GM18867 (cell line): Measurements from ENCODE around the gene SH3TC1.
A peak's percentile ranks its signal among the peaks of the same experiment; 100 is the strongest.

Source experiments
- ATAC-seq: cut with Tn5 transposase; IDR thresholded peaks from one replicate; pipeline ENCODE4 v1.9.1; 2021; ENCODE audit warnings: mild to moderate bottlenecking, moderate library complexity; ENCODE audit not compliant: unreplicated experiment

SH3TC1 gene

GRCh38 chr4:8241211-8241779 lies 42.2 kb downstream of the SH3TC1 start:
- ATAC-seq: no peak

GRCh38 chr4:8241895-8242696 lies 43.0 kb downstream of the SH3TC1 start:
- peak; percentile 72 for ATAC-seq

DNA sequence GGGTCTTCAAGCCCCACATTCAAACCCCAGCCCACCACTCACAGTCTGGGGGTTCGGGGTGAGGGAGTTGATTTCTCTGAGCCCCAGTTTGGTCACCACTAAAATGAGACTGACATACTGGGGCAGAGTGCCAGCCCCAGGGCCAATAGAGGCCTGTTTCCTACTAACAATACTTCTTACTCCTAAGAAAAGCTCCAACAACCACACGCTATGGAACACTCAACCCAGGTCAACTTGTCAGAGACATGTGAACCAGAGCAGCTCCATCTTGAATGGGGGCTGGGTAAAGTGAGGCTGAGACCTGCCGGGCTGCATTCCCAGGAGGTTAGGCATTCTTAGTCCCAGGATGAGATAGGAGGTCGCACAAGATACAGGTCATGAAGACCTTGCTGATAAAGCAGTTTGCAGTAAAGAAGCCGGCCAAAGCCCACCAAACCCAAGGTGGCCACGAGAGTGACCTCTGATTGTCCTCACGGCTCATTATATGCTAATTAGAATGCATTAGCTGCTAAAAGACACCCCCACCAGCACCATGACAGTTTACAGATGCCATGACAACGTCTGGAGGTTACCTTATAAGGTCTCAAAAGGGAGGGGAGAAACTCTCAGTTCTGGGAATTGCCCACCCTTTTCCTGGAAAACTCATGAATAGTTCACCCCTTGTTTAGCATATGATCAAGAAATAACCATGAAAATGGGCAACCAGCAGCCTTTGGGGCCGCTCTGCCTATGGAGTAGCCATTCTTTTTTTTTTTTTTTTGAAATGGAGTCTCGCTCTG lies 43.9 kb downstream of the SH3TC1 start:
- no peak for ATAC-seq

GRCh38 chr4:8244001-8244757 lies 45.1 kb downstream of the SH3TC1 start:
- no peak for ATAC-seq

DNA sequence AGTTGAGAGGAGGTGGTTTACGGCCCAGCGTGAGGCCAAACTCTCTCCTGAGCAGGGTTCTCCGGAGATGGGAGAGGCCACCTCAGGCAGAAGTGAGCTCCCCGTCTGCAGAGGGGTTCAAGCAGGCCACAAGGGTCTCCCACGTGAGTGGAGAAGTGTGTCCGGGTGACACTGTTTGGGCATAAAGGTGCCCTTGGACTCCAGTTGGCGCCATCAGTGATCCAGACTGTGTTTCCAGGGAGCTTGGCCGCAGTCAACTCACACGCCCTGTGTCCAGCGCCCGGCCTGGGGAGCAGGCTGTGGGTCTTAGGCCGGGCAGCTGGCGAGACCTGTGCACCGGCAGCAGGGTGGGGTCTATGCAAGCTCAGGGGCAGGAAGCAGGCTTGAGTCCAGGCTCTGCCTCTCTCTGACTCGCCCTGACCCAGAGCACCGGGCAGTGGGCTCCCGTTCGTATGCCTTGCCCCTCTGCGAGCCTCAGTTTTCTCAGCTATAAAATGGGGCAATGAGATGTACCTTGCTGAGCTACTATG lies 45.9 kb downstream of the SH3TC1 start:
- no peak for ATAC-seq

- no peak for ATAC-seq
These were observed 47.1 kb downstream of the SH3TC1 start for GRCh38 chr4:8245884-8246833.

DNA sequence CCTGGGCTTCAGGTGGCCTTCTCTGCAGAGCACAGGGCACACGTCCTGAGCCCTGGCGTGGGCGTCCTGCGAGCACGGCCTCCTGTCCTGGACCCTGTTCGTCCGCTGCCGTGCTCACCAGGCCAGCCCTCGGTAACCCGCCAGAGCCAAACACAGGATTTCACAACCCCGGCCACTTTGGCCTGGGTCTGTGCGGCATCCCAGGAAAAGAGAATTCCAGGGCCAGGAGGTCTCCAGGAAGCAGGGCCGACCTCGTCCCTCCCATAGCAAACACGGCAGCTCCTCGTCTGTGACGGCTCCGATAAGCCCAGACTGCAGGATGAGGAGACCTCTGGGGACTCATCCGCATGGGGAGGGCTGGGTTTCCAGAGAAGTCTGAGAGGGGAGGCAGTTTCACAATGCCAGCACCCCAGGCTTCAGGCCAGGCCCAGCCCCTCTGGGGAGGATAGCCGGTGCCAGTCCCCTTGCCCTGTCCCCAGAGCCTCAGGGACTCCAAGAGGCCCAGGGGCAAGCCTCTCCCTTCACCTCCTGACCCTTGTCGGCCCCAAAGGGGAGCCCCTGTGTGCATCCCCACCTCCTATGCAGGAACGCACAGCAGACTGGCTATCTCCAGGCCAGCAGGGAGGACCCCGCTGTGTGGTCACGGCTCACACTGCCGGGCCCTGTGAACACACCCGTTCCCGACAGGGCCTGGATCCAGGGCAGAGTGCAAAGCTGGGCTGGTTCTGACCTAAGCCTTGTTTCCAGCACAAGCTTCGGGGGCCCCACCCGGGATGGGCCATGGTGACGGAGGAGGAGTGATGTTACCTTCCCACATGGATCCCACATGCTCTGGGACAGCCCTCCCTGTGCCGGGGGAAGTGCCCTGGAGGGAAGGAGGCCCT lies 48.2 kb downstream of the SH3TC1 start:
- ATAC-seq: no peak

DNA sequence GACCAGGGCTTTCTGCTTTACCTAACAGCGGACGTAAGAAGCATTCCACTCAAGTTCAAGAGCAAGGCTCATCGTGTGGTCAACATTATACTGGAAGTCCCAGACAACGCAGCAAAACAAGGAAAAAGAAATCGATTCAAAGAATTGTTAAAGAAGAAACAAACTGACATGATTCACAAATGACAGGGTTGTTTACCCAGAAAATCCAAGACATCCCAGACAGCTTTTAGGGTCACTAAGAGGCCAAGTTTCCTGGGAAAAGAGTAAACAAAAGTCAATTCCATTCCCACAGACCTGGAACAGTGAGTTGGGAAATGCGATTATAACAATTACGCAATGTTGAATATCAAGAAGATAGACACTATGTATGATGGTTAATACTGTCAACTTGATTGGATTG lies 49.0 kb downstream of the SH3TC1 start:
- no peak for ATAC-seq

DNA sequence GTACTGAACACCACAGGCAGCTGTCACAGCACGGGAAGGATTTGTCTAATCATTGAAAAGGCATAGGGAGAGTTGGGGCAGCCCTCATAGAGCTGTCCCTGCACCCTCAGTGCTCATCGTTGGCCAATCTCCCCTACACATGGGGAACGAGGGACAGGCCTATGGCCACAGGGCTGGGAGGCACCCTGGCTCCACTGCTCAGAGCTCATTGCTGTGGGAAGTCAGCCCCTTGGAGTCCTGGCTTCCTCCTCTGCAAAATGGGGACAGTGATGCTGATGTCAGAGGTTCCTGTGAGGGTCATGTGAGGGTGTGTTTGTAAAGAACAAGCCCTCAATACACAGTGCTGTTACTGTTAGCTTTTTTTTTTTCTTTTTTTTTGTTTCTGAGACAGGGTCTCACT lies 51.1 kb downstream of the SH3TC1 start:
- ATAC-seq: no peak

DNA sequence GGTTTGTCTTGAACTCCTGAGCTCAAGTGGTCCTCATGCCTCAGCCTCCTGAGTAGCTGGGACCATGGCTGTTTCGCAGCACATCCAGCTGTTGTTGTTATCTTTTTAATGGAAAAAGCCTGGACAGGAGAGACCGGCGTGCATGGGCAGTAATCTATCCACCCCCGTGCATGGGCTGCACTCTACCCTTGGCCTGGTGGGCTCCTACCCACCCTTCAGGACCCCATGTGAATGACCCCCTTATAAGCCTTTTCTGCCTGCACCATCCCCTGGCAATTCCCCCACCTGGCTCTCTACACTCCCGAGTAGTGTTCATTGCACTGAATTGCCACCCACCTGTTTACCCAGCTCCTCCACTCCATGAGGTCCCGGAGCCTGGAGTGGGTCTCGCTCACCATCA lies 51.5 kb downstream of the SH3TC1 start:
- no peak for ATAC-seq

DNA sequence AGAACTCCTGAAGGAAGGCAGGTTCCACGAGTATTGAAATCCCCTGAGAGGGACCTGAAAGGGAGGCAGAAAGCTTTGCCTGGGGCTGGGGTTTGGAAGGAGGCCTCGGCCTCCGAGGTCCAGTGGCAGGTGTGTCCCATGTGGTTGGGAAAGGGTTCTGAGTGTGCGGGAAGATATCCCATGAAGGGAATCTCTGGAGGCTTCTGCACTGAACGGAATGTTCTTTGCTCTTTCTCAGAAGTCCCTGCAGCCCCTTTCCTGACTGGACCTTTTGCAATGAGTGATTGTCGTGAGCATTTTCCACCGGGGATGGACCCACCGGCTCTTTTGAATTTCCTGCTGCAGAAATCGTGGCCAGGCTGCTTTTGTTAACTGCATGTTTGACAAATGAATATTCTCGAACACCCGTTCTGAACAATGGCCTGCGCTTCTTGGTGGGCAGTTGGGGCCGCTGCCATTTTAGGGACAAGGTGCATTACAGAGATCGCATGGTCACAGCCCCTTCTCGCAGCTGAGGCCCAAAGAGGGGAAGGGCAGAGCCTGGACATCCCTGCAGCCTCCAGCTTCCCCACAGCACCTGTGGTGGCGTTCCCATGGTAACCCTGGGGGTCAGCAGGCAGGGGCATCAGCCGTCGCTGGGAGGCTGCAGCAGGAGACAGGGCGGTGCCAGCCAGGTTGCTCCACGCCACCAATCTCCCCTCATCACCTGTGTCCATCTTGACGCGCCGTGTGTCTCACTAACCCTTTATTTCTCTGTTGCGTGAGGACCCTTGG lies 52.2 kb downstream of the SH3TC1 start:
- ATAC-seq: no peak

DNA sequence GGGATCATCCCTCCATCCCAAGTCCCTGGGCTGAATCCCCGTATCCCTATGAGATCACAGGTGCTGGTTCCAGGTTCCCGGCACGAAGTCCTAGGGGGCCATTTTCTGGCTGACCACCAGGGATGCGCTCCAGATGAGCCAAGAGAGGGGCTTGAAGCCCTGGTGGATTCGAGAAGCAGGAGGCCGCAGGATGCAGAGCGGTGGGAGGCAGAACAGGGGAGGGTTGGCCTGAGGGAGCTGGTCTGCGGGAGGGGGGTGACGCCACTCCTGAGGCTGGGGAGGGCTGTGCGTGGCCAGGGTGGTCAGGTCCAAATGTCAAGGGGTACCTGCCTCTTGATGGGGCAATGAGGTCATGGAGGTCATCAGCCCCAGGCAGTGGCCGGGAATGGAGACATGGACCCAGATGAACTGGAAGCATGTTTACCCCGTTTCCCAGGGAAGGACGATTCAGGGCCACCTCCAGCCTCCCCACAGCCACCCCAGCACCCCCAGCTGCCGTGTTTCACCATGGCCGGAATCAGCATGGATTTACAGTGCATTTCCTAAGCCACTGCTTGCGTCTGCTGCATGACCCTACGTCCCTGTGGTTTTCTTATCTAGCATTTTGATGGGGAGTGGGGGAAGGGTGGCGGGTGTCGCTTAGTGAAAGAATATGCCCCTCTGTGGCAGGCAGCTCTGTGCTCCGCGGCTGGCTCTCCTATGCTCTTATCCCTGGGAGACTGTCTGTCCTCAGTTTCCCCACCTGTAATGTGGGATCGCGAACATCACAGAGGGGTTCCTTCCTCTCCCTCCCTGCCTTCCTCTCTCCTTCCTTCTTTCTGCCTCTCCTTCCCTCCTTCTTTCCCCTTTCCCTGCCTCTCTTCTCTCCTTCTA lies 53.4 kb downstream of the SH3TC1 start:
- ATAC-seq: no peak

DNA sequence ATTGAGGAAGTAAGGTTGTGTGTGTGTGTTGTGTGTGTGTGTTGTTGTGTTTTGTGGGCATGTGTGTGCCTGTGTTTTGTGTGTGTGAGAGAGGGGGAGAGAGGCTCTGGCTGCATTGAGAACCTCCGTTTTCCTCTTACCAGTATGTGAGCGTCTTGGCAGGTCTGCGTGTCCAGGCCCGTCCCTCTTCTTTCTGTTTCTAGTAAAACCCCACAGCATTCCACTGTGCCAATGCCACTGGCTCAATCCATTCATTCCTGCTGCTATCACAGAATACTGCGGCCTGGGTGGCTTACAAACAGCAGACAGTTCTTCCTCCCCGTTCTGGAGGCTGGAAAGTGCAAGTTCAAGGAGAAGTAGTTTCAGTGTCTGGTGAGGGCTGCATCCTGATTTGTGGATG lies 55.0 kb downstream of the SH3TC1 start:
- ATAC-seq: no peak

DNA sequence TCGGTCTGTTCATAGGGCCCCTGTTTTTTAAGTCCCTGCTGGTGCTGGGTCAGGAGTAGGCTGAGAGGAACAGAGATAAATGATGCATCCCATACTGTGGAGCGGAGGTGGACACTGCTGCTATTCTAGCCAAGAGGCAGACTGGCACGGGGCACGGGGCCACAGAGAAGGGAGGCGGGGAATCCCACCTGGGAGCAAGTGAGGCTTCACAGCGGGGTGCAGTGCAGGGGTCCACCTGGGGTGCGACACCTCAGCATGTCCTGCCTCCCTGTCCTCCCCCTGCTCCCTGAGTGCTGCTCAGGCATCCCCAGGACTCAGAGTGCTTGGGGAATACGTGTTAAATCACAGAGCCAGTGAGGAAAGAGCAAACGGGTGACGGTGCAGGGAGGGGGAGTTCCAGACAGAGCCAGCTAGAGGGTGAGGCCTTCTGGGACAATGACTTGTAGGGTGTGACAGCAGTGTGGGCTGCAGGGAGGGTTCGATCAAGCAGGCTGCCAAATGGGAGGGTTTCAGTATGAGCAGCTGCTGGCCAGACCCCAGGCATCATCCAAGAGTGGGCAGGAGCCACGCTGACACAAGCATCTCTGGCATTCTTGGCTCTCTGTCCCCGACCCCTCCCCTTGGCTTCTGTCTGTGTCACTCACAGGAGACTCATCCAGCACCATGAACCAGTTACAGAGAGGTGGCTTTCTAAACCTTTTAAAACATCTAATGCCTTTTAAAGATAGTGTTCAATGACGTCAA lies 56.8 kb downstream of the SH3TC1 start:
- no peak for ATAC-seq

- no peak for ATAC-seq
These were observed 58.8 kb downstream of the SH3TC1 start for GRCh38 chr4:8257854-8258253.

DNA sequence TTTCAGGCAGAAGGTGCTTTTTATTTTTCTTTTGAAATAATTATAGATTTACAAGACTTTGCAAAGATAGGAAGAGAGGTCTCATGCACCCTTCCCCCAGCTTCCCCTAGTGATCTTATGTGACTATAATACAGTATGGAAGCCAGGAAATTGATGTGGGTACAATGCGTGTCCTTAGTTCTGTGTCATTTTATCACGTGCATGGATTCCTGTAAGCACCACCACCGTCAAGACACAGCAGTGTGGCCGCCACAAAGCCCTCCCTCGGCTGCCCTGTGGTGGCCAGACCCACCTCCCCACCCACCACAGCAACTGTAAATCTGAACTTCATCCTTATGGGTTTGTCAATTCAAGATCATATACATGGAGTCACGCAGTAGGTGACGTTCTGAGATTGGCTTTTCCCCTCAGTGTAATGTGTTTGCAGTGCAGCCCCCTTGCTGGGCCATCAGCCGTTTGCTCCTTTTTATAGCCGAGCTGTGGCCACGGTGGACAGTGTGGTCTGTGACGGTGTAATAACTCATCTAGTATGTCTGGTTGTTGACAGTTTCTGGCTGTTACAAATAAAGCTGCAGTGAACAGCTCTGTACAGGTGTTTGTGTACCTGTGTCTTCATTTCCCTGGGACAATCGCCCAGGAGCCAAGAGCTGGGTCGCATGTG lies 59.6 kb downstream of the SH3TC1 start:
- no peak for ATAC-seq
